ENCODE measurements around the gene REEP3.

- no peak for TF ChIP-seq TAF1 (IDR thresholded peaks at IDR 0.05; ENCODE audit: borderline replicate concordance, insufficient read depth, low read length)
- TF ChIP-seq POLR2AphosphoS5 (IDR thresholded peaks at IDR 0.05; ENCODE audit: low read depth, low read length): no peak
- no peak for TF ChIP-seq FOXP2 (optimal IDR thresholded peaks at IDR 0.05; ENCODE audit: borderline replicate concordance, extremely low read depth, extremely low read length, insufficient read depth)
Observed at GRCh38 chr10:63504145-63504881, 16.9 kb upstream of the REEP3 start.
